ENCODE measurements around the gene ITPRIP.

The ITPRIP gene

GRCh38 chr10:104288355-104288754 lies 49.9 kb downstream of the ITPRIP start:
- H3K4me1 ChIP-seq (ENCODE audit: low read length), result peaks cover 12% of the 10 kb centered on the region
- no peak overlapping the region for H3K4me3 ChIP-seq (ENCODE audit: low read length)
- no peak overlapping the region for H3K9ac ChIP-seq (ENCODE audit: low read length)
- H3K4me2 ChIP-seq (ENCODE audit: low read length), result no peak overlapping the region
- peaks cover 11% of the 10 kb centered on the region; the same call in 1 of the 2 replicates for H3K27me3 ChIP-seq (ENCODE audit: low read depth, low read length)
- no peaks in the 10 kb centered on the region for H4K20me1 ChIP-seq (ENCODE audit: insufficient read depth, low read length)
- no peaks in the 10 kb centered on the region for H3K9me3 ChIP-seq (ENCODE audit: insufficient read depth, low read length)
- H3K36me3 ChIP-seq (replicated peaks; ENCODE audit: low read depth, low read length), result no peaks in the 10 kb centered on the region
- no peak overlapping the region for H3K27ac ChIP-seq (ENCODE audit: low read length)
- H2AFZ ChIP-seq (ENCODE audit: low read depth, low read length), result no peak overlapping the region
- no peaks in the 10 kb centered on the region for H3K79me2 ChIP-seq (ENCODE audit: low read length)
- no peak for TF ChIP-seq EZH2phosphoT487 (IDR thresholded peaks at IDR 0.05; ENCODE audit: low read depth)
- TF ChIP-seq, protein P1, sequence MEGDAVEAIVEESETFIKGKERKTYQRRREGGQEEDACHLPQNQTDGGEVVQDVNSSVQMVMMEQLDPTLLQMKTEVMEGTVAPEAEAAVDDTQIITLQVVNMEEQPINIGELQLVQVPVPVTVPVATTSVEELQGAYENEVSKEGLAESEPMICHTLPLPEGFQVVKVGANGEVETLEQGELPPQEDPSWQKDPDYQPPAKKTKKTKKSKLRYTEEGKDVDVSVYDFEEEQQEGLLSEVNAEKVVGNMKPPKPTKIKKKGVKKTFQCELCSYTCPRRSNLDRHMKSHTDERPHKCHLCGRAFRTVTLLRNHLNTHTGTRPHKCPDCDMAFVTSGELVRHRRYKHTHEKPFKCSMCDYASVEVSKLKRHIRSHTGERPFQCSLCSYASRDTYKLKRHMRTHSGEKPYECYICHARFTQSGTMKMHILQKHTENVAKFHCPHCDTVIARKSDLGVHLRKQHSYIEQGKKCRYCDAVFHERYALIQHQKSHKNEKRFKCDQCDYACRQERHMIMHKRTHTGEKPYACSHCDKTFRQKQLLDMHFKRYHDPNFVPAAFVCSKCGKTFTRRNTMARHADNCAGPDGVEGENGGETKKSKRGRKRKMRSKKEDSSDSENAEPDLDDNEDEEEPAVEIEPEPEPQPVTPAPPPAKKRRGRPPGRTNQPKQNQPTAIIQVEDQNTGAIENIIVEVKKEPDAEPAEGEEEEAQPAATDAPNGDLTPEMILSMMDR (IDR thresholded peaks at IDR 0.05; ENCODE audit: low read depth, low read length), result no peak

DNA sequence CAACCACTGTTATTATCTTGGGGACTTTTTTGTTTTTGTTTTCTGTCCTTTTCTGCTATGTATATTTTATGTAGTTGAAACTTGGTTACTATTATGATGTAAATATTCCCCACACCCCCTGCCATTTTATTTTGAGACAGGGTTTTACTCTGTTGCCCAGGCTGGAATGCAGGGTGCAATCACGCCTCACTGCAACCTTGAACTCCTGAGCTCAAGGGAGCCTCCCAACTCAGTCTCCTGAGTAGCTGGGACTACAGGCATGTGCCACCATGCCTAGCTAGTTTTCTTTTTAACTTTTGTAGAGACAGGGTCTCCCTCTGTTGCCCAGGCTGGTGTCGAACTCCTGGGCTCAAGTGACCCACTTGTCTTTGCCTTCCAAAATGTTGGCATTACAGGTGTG lies 51.3 kb downstream of the ITPRIP start:
- H4K20me1 ChIP-seq (ENCODE audit: insufficient read depth, low read length), result no peaks in the 10 kb centered on the region
- no peak overlapping the region for H3K4me2 ChIP-seq (ENCODE audit: low read length)
- no peaks in the 10 kb centered on the region for H3K36me3 ChIP-seq (replicated peaks; ENCODE audit: low read depth, low read length)
- peaks cover 11% of the 10 kb centered on the region; the same call in 1 of the 2 replicates for H3K27me3 ChIP-seq (ENCODE audit: low read depth, low read length)
- no peak overlapping the region for H3K4me3 ChIP-seq (ENCODE audit: low read length)
- no peak overlapping the region for H3K27ac ChIP-seq (ENCODE audit: low read length)
- no peaks in the 10 kb centered on the region for H3K79me2 ChIP-seq (ENCODE audit: low read length)
- no peak overlapping the region for H3K9ac ChIP-seq (ENCODE audit: low read length)
- H2AFZ ChIP-seq (ENCODE audit: low read depth, low read length), result no peak overlapping the region
- no peaks in the 10 kb centered on the region for H3K9me3 ChIP-seq (ENCODE audit: insufficient read depth, low read length)
- TF ChIP-seq, protein P1 (IDR thresholded peaks at IDR 0.05; ENCODE audit: low read depth, low read length), result no peak
- TF ChIP-seq EZH2phosphoT487 (IDR thresholded peaks at IDR 0.05; ENCODE audit: low read depth), result no peak
- peaks cover 7% of the 10 kb centered on the region for H3K4me1 ChIP-seq (ENCODE audit: low read length)

GRCh38 chr10:104284846-104285245 lies 53.4 kb downstream of the ITPRIP start:
- no peak for TF ChIP-seq EZH2phosphoT487 (IDR thresholded peaks at IDR 0.05; ENCODE audit: low read depth)
- TF ChIP-seq, protein P1 (IDR thresholded peaks at IDR 0.05; ENCODE audit: low read depth, low read length), result no peak
- Histone ChIP-seq H3K79me2 (ENCODE audit: low read length) (no peaks in the 10 kb centered on the region), H3K9me3 (ENCODE audit: insufficient read depth, low read length) (no peaks in the 10 kb centered on the region), H3K4me1 (ENCODE audit: low read length) (no peaks in the 10 kb centered on the region), H3K36me3 (replicated peaks; ENCODE audit: low read depth, low read length) (no peaks in the 10 kb centered on the region), H3K4me3 (ENCODE audit: low read length) (no peak overlapping the region), H3K4me2 (ENCODE audit: low read length) (no peak overlapping the region), H2AFZ (ENCODE audit: low read depth, low read length) (no peak overlapping the region), H3K9ac (ENCODE audit: low read length) (no peak overlapping the region), H4K20me1 (ENCODE audit: insufficient read depth, low read length) (no peaks in the 10 kb centered on the region), H3K27ac (ENCODE audit: low read length) (no peak overlapping the region), H3K27me3 (ENCODE audit: low read depth, low read length) (peaks cover 11% of the 10 kb centered on the region; the same call in 1 of the 2 replicates)

DNA sequence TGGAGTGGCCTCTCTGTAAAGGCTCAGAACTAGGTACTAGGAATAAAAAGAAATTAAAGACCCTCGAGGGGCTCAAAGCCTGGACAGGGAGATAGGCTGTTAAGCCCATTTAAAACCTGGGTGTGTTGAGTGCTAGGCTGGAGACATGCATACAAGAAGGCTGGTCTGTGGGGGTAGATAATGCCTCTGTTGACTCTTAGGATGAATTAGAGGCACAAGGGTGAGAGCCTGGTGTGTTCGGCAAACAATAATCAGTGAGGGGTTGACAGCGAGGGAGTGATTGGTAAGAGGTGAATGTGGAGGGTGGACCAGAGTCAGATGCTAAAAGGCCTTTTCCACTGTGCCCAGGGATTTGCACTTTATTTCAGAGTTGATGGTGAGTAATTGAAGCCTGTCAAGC lies 56.6 kb downstream of the ITPRIP start:
- Histone ChIP-seq H3K4me1 (ENCODE audit: low read length) (no peaks in the 10 kb centered on the region), H3K9me3 (ENCODE audit: insufficient read depth, low read length) (no peaks in the 10 kb centered on the region), H3K36me3 (replicated peaks; ENCODE audit: low read depth, low read length) (no peaks in the 10 kb centered on the region), H3K79me2 (ENCODE audit: low read length) (no peaks in the 10 kb centered on the region), H3K4me3 (ENCODE audit: low read length) (no peak overlapping the region), H3K9ac (ENCODE audit: low read length) (no peak overlapping the region), H3K4me2 (ENCODE audit: low read length) (no peak overlapping the region), H4K20me1 (ENCODE audit: insufficient read depth, low read length) (no peaks in the 10 kb centered on the region), H3K27me3 (ENCODE audit: low read depth, low read length) (no peaks in the 10 kb centered on the region), H3K27ac (ENCODE audit: low read length) (no peak overlapping the region), H2AFZ (ENCODE audit: low read depth, low read length) (no peak overlapping the region)
- TF ChIP-seq, protein P1 (IDR thresholded peaks at IDR 0.05; ENCODE audit: low read depth, low read length), result no peak
- no peak for TF ChIP-seq EZH2phosphoT487 (IDR thresholded peaks at IDR 0.05; ENCODE audit: low read depth)

Measured in OCI-LY3 (cell line).